ENCODE results near the gene HMGCR. TPM values are rescaled to one million over a fixed set of nuclear protein-coding genes. Genes with fewer than 3 reads are reported as not detected.

Gene HMGCR
- total and polyA plus RNA-seq, 9 of the 15 experiments (the other 6 are each of a cell fraction or from before 2014, with no cell fraction given): 29.5 to 155 (median 61.5) TPM

- TF ChIP-seq CHD7 (IDR thresholded peaks at IDR 0.05; ENCODE audit: low read depth, low read length) (no peak), CHD1 (IDR thresholded peaks at IDR 0.05; ENCODE audit: low read length) (no peak), STAG1 (CRISPR knock-in tag; IDR thresholded peaks at IDR 0.05; ENCODE audit: borderline replicate concordance) (no peak), PREB (CRISPR knock-in tag; IDR thresholded peaks at IDR 0.05) (no peak), PCBP2 (IDR thresholded peaks at IDR 0.05; ENCODE audit: low read depth, low read length, poor library complexity, severe bottlenecking) (no peak), SFPQ (IDR thresholded peaks at IDR 0.05; ENCODE audit: low read depth, low read length) (no peak), L3MBTL2 (IDR thresholded peaks at IDR 0.05) (no peak), SAFB (IDR thresholded peaks at IDR 0.05; ENCODE audit: borderline replicate concordance, low read depth, low read length) (no peak)
- TF ChIP-seq, protein P1, sequence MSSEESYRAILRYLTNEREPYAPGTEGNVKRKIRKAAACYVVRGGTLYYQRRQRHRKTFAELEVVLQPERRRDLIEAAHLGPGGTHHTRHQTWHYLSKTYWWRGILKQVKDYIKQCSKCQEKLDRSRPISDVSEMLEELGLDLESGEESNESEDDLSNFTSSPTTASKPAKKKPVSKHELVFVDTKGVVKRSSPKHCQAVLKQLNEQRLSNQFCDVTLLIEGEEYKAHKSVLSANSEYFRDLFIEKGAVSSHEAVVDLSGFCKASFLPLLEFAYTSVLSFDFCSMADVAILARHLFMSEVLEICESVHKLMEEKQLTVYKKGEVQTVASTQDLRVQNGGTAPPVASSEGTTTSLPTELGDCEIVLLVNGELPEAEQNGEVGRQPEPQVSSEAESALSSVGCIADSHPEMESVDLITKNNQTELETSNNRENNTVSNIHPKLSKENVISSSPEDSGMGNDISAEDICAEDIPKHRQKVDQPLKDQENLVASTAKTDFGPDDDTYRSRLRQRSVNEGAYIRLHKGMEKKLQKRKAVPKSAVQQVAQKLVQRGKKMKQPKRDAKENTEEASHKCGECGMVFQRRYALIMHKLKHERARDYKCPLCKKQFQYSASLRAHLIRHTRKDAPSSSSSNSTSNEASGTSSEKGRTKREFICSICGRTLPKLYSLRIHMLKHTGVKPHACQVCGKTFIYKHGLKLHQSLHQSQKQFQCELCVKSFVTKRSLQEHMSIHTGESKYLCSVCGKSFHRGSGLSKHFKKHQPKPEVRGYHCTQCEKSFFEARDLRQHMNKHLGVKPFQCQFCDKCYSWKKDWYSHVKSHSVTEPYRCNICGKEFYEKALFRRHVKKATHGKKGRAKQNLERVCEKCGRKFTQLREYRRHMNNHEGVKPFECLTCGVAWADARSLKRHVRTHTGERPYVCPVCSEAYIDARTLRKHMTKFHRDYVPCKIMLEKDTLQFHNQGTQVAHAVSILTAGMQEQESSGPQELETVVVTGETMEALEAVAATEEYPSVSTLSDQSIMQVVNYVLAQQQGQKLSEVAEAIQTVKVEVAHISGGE (CRISPR knock-in tag; IDR thresholded peaks at IDR 0.05): no peak
Measured at GRCh38 chr5:75384218-75384617, 47.2 kb downstream of the HMGCR start (continued).

All from K562 (cell line).